Fibroblast of lung (primary cell): ENCODE results near the gene CASR.

ENCODE experiments used
- CTCF ChIP-seq, 2 donors: IDR thresholded peaks in 1 of 2; conservative IDR thresholded peaks in 1 of 2; 1 replicate in 1 of 2; 2 replicates in 1 of 2; pipeline ENCODE4 v1.5.1; 2011 to 2012; ENCODE audit warnings: low read length in 2 of 2, control low read depth in 1 of 2, inconsistent platforms in 1 of 2, low read depth in 1 of 2, mild to moderate bottlenecking in 1 of 2
- EZH2 ChIP-seq: IDR thresholded peaks from 2 replicates; pipeline ENCODE4 v1.5.1; 2012; ENCODE audit warnings: low read length, control low read depth, mild to moderate bottlenecking; ENCODE audit errors: missing control alignments

- TF ChIP-seq CTCF (conservative IDR thresholded peaks at IDR 0.05 in 1 of 2, IDR thresholded peaks at IDR 0.05 in 1 of 2; ENCODE audit: low read depth in 1 of 2, low read length in 2 of 2), result no peak
- no peak for TF ChIP-seq EZH2
Measured at GRCh38 chr3:122272879-122273278, 89.4 kb downstream of the CASR start.
